HepG2 (cell line): Measurements from ENCODE around the gene GTF2A2. TPM values are rescaled to one million over a fixed set of nuclear protein-coding genes. Genes with fewer than 3 reads are reported as not detected.
A peak's percentile ranks its signal among the peaks of the same experiment; 100 is the strongest.

Experiments used
- AGO1 ChIP-seq: fragments of 200-400 bp; formaldehyde crosslinking; IDR thresholded peaks from 2 replicates; pipeline ENCODE4 v1.6.1; 2017; ENCODE audit warnings: mild to moderate bottlenecking, low read depth, low read length, moderate library complexity; ENCODE audit not compliant: poor library complexity, severe bottlenecking
- ARID5B ChIP-seq: IDR thresholded peaks from 2 replicates; pipeline ENCODE4 v1.4.0; 2020; ENCODE audit warnings: mild to moderate bottlenecking, missing genetic modification reagents
- FOXK2 ChIP-seq: fragments of 450-650 bp; IDR thresholded peaks from 2 replicates; pipeline ENCODE4 v1.6.1; 2016
- KDM1A ChIP-seq: IDR thresholded peaks from 2 replicates; pipeline ENCODE4 v1.6.1; 2016; ENCODE audit warnings: missing compliant biosample characterization
- MAF1 ChIP-seq: sonication (generic); formaldehyde crosslinking; IDR thresholded peaks from 2 replicates; pipeline ENCODE4 v1.5.0; 2020; ENCODE audit warnings: missing genetic modification reagents, borderline replicate concordance
- NKX3-1 ChIP-seq: sonication (generic); formaldehyde crosslinking; IDR thresholded peaks from 2 replicates; pipeline ENCODE4 v1.5.0; 2020; ENCODE audit warnings: missing genetic modification reagents
- NR1H2 ChIP-seq: sonication (generic); formaldehyde crosslinking; IDR thresholded peaks from 2 replicates; pipeline ENCODE4 v1.8.1; 2022; ENCODE audit warnings: low read depth, missing genetic modification reagents, borderline replicate concordance
- PHF21A ChIP-seq: sonication (generic); formaldehyde crosslinking; IDR thresholded peaks from 2 replicates; pipeline ENCODE4 v1.5.0; 2020; ENCODE audit warnings: mild to moderate bottlenecking, missing genetic modification reagents
- RAD51 ChIP-seq: fragments of 450-650 bp; IDR thresholded peaks from 2 replicates; pipeline ENCODE4 v1.6.1; 2016; ENCODE audit warnings: borderline replicate concordance
- SIX1 ChIP-seq: sonication (generic); formaldehyde crosslinking; IDR thresholded peaks from 2 replicates; pipeline ENCODE4 v1.4.0; 2020; ENCODE audit warnings: missing genetic modification reagents, borderline replicate concordance
- TARDBP ChIP-seq: sonication (generic); formaldehyde crosslinking; IDR thresholded peaks from 2 replicates; pipeline ENCODE4 v1.8.0; 2022; ENCODE audit warnings: mild to moderate bottlenecking, missing genetic modification reagents
- XBP1 ChIP-seq: sonication (generic); formaldehyde crosslinking; IDR thresholded peaks from 2 replicates; pipeline ENCODE4 v1.5.0; 2020; ENCODE audit warnings: missing genetic modification reagents
- ZKSCAN1 ChIP-seq: fragments of 150-350 bp; IDR thresholded peaks from 2 replicates; pipeline ENCODE4 v1.6.1; 2014; ENCODE audit warnings: low read length
- ZNF343 ChIP-seq: sonication (generic); formaldehyde crosslinking; IDR thresholded peaks from 2 replicates; pipeline ENCODE4 v1.4.0; 2020; ENCODE audit warnings: mild to moderate bottlenecking, missing genetic modification reagents
- ZNF589 ChIP-seq: sonication (generic); formaldehyde crosslinking; conservative IDR thresholded peaks from 2 replicates; pipeline ENCODE4 v1.8.0; 2022; ENCODE audit warnings: mild to moderate bottlenecking, moderate library complexity, missing genetic modification reagents
- ZNF615 ChIP-seq: sonication (generic); formaldehyde crosslinking; IDR thresholded peaks from 2 replicates; pipeline ENCODE4 v1.5.0; 2020; ENCODE audit warnings: mild to moderate bottlenecking, missing genetic modification reagents, borderline replicate concordance
- ZNF616 ChIP-seq: sonication (generic); formaldehyde crosslinking; IDR thresholded peaks from 2 replicates; pipeline ENCODE4 v1.5.0; 2020; ENCODE audit warnings: low read depth, mild to moderate bottlenecking, missing genetic modification reagents
- ZSCAN20 ChIP-seq: sonication (generic); formaldehyde crosslinking; IDR thresholded peaks from 2 replicates; pipeline ENCODE4 v1.4.0; 2020; ENCODE audit warnings: missing genetic modification reagents, mild to moderate bottlenecking, borderline replicate concordance
- polyA plus RNA-seq, 8 experiments: library from polyadenylated mRNA; depleted of rRNA in 3 of 8; stranded (reverse) in 7 of 8; unstranded in 1 of 8; fragments of >200 nt; fragmentation: Illumina TruSeq in 4 of 8; extraction: Trizol in 4 of 8; gene quantifications; 2 replicates each; pipeline versions ENCODE4 v1.2.1 to v1.2.3, GENCODE V29; 2011 to 2016; ENCODE audit warnings: low read depth in 4 of 8, missing spikeins in 1 of 8, mixed read lengths in 1 of 8; ENCODE audit not compliant: insufficient read depth in 1 of 8
- total RNA-seq, 5 experiments: library from RNA; depleted of rRNA; stranded (reverse); fragments of >200 nt; fragmentation: Illumina TruSeq; extraction: Trizol; gene quantifications; 2 replicates each; pipeline ENCODE4 v1.2.3, GENCODE V29; 2016; ENCODE audit warnings: low read depth in 1 of 5
- TF ChIP-seq, protein P1 (sequence below): sonication (generic); formaldehyde crosslinking; IDR thresholded peaks from 2 replicates; pipeline ENCODE4 v1.5.0; 2020; ENCODE audit warnings: mild to moderate bottlenecking, missing genetic modification reagents, moderate library complexity
- TF ChIP-seq, protein P2 (sequence below): sonication (generic); formaldehyde crosslinking; IDR thresholded peaks from 2 replicates; pipeline ENCODE4 v1.4.0; 2020; ENCODE audit warnings: mild to moderate bottlenecking, missing genetic modification reagents
- TF ChIP-seq, protein P3 (sequence below): sonication (generic); formaldehyde crosslinking; IDR thresholded peaks from 2 replicates; pipeline ENCODE4 v1.4.0; 2020; ENCODE audit warnings: missing genetic modification reagents

Gene GTF2A2
- total and polyA plus RNA-seq, 2 of the 13 experiments (the other 11 are each of a cell fraction or from before 2014, with no cell fraction given), result 24.4 to 106 TPM

DNA sequence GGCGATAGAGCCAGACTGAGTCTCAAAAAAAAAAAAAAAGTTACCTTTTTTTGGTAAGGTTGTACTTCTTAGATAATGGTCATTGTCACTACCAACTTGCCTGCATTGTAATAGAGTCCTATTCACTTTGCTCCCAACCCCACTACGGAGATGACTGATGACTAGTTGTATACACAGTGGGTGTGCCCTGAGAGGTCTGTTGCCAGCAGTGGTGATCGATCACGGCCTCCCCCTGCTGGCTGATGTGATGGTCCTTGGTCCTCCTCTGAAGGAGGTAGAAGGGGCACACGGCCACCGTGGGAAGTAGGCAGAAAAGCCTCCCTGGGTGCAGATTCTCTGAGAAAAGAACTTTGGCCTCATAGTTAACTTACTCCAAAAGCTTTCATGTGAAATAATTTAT, 35.0 kb downstream of the GTF2A2 start (continued):
- TF ChIP-seq ARID5B (0 out of 2 replicates have a peak, but pooled peaks have one; percentile 41), ZNF615 (CRISPR knock-in tag) (no peak), ZKSCAN1 (no peak), TARDBP (CRISPR knock-in tag) (no peak), NKX3-1 (CRISPR knock-in tag) (no peak), ZNF589 (no peak), ZNF616 (CRISPR knock-in tag) (no peak), XBP1 (CRISPR knock-in tag) (no peak), ZSCAN20 (no peak), MAF1 (CRISPR knock-in tag) (no peak), RAD51 (no peak), ZNF343 (CRISPR knock-in tag) (no peak), FOXK2 (no peak), AGO1 (no peak), PHF21A (CRISPR knock-in tag) (no peak), NR1H2 (CRISPR knock-in tag) (no peak), SIX1 (CRISPR knock-in tag) (no peak), KDM1A (CRISPR knock-in tag) (no peak)
- TF ChIP-seq, protein P1, sequence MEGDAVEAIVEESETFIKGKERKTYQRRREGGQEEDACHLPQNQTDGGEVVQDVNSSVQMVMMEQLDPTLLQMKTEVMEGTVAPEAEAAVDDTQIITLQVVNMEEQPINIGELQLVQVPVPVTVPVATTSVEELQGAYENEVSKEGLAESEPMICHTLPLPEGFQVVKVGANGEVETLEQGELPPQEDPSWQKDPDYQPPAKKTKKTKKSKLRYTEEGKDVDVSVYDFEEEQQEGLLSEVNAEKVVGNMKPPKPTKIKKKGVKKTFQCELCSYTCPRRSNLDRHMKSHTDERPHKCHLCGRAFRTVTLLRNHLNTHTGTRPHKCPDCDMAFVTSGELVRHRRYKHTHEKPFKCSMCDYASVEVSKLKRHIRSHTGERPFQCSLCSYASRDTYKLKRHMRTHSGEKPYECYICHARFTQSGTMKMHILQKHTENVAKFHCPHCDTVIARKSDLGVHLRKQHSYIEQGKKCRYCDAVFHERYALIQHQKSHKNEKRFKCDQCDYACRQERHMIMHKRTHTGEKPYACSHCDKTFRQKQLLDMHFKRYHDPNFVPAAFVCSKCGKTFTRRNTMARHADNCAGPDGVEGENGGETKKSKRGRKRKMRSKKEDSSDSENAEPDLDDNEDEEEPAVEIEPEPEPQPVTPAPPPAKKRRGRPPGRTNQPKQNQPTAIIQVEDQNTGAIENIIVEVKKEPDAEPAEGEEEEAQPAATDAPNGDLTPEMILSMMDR (CRISPR knock-in tag), result peak; percentile 89
- TF ChIP-seq, protein P2, sequence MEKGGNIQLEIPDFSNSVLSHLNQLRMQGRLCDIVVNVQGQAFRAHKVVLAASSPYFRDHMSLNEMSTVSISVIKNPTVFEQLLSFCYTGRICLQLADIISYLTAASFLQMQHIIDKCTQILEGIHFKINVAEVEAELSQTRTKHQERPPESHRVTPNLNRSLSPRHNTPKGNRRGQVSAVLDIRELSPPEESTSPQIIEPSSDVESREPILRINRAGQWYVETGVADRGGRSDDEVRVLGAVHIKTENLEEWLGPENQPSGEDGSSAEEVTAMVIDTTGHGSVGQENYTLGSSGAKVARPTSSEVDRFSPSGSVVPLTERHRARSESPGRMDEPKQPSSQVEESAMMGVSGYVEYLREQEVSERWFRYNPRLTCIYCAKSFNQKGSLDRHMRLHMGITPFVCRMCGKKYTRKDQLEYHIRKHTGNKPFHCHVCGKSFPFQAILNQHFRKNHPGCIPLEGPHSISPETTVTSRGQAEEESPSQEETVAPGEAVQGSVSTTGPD, result no peak
- TF ChIP-seq, protein P3, sequence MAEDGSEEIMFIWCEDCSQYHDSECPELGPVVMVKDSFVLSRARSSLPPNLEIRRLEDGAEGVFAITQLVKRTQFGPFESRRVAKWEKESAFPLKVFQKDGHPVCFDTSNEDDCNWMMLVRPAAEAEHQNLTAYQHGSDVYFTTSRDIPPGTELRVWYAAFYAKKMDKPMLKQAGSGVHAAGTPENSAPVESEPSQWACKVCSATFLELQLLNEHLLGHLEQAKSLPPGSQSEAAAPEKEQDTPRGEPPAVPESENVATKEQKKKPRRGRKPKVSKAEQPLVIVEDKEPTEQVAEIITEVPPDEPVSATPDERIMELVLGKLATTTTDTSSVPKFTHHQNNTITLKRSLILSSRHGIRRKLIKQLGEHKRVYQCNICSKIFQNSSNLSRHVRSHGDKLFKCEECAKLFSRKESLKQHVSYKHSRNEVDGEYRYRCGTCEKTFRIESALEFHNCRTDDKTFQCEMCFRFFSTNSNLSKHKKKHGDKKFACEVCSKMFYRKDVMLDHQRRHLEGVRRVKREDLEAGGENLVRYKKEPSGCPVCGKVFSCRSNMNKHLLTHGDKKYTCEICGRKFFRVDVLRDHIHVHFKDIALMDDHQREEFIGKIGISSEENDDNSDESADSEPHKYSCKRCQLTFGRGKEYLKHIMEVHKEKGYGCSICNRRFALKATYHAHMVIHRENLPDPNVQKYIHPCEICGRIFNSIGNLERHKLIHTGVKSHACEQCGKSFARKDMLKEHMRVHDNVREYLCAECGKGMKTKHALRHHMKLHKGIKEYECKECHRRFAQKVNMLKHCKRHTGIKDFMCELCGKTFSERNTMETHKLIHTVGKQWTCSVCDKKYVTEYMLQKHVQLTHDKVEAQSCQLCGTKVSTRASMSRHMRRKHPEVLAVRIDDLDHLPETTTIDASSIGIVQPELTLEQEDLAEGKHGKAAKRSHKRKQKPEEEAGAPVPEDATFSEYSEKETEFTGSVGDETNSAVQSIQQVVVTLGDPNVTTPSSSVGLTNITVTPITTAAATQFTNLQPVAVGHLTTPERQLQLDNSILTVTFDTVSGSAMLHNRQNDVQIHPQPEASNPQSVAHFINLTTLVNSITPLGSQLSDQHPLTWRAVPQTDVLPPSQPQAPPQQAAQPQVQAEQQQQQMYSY (CRISPR knock-in tag), result no peak
